ENCODE results near the gene ANKRD29. TPM values are rescaled to one million over a fixed set of nuclear protein-coding genes. Genes with fewer than 3 reads are reported as not detected.
"Not testable (repeated sequence)": the region's sequence is repeated elsewhere in the genome, so short reads cannot be mapped to it uniquely, and the experiment has no call there.

The ANKRD29 gene
- total RNA-seq, 1 experiment from 2014 or later = 4.3 TPM

- Histone ChIP-seq H3K36me3 (ENCODE audit: low read depth) (no peaks in the 10 kb centered on the region), H2AFZ (no peak overlapping the region), H3K9me2 (ENCODE audit: insufficient read depth) (no peaks in the 10 kb centered on the region), H4K20me1 (ENCODE audit: insufficient read depth) (no peaks in the 10 kb centered on the region), H3K27ac (no peak overlapping the region), H3K4me3 (no peak overlapping the region), H3K9me3 (ENCODE audit: insufficient read depth, low read depth) (no peaks in the 10 kb centered on the region), H3K4me2 (no peak overlapping the region), H3F3A (ENCODE audit: insufficient read depth, low read depth) (peaks cover 9% of the 10 kb centered on the region; the same call in 1 of the 2 replicates), H3K27me3 (ENCODE audit: insufficient read depth, low read depth) (no peaks in the 10 kb centered on the region), H3K4me1 (replicated peaks; ENCODE audit: insufficient read depth) (peaks cover 19% of the 10 kb centered on the region), H3K79me2 (ENCODE audit: low read depth) (peaks cover 44% of the 10 kb centered on the region)
- TF ChIP-seq EZH2 (IDR thresholded peaks at IDR 0.05; ENCODE audit: low read depth) (no peak), CTCF (conservative IDR thresholded peaks at IDR 0.05) (no peak)
- ChIA-PET POLR2A (ENCODE audit: unreplicated experiment) (interaction anchor here (0.6 kb wide), 1 partner anchor 86 kb away, joined by 6 read pairs; no protein-coding TSS in a partner anchor), CTCF (no interaction called here)
- no peak for DNase-seq
- BruUV-seq (replicated peaks) = no TSS peak
- intact Hi-C loops (cut with micrococcal nuclease; ENCODE audit: unreplicated experiment) = no loop called here
These were observed 84.5 kb downstream of the ANKRD29 start for GRCh38 chr18:23578067-23578701.

GRCh38 chr18:23577521-23577920 lies 85.2 kb downstream of the ANKRD29 start:
- H3K9me3 ChIP-seq (ENCODE audit: insufficient read depth, low read depth); H3K9me2 ChIP-seq (ENCODE audit: insufficient read depth); CTCF ChIA-PET; H3K27ac ChIP-seq; H3K4me2 ChIP-seq; H3K36me3 ChIP-seq (ENCODE audit: low read depth); POLR2A ChIA-PET (ENCODE audit: unreplicated experiment); intact Hi-C loops (cut with micrococcal nuclease; ENCODE audit: unreplicated experiment); H3K4me3 ChIP-seq; H3F3A ChIP-seq (ENCODE audit: insufficient read depth, low read depth); DNase-seq; H3K27me3 ChIP-seq (ENCODE audit: insufficient read depth, low read depth); H2AFZ ChIP-seq; BruUV-seq (replicated peaks); H4K20me1 ChIP-seq (ENCODE audit: insufficient read depth): not testable (repeated sequence)
- Histone ChIP-seq H3K4me1 (replicated peaks; ENCODE audit: insufficient read depth) (peaks cover 19% of the 10 kb centered on the region), H3K79me2 (ENCODE audit: low read depth) (peaks cover 43% of the 10 kb centered on the region)

- intact Hi-C loops (cut with micrococcal nuclease; ENCODE audit: unreplicated experiment) = no loop called here
- peak overlapping the region; percentile 74; the same call in 1 of the 2 replicates for H3K27ac ChIP-seq
- H3K9me3 ChIP-seq (ENCODE audit: insufficient read depth, low read depth) = no peaks in the 10 kb centered on the region
- no peaks in the 10 kb centered on the region for H4K20me1 ChIP-seq (ENCODE audit: insufficient read depth)
- peaks cover 9% of the 10 kb centered on the region; the same call in 1 of the 2 replicates for H3F3A ChIP-seq (ENCODE audit: insufficient read depth, low read depth)
- no peak overlapping the region for H2AFZ ChIP-seq
- peaks cover 5% of the 10 kb centered on the region; the same call in 1 of the 2 replicates for H3K36me3 ChIP-seq (ENCODE audit: low read depth)
- ChIA-PET POLR2A (ENCODE audit: unreplicated experiment) (no interaction called here), CTCF (interaction anchor here (1.1 kb wide), 1 partner anchor 128 kb away, joined by 3 read pairs; no protein-coding TSS in a partner anchor)
- peaks cover 20% of the 10 kb centered on the region for H3K79me2 ChIP-seq (ENCODE audit: low read depth)
- no peaks in the 10 kb centered on the region for H3K27me3 ChIP-seq (ENCODE audit: insufficient read depth, low read depth)
- no peak overlapping the region for H3K4me3 ChIP-seq
- DNase-seq = no peak
- no peaks in the 10 kb centered on the region for H3K9me2 ChIP-seq (ENCODE audit: insufficient read depth)
- no peak overlapping the region for H3K4me2 ChIP-seq
- peaks cover 19% of the 10 kb centered on the region for H3K4me1 ChIP-seq (replicated peaks; ENCODE audit: insufficient read depth)
- BruUV-seq (replicated peaks) = no TSS peak
- TF ChIP-seq EZH2 (IDR thresholded peaks at IDR 0.05; ENCODE audit: low read depth) (no peak), CTCF (conservative IDR thresholded peaks at IDR 0.05) (no peak)
These were observed 87.4 kb downstream of the ANKRD29 start for GRCh38 chr18:23575309-23575651.
